Activated T-helper 2 cell treated with anti-CD3 and anti-CD28 coated beads, Interferon-gamma antibody, Interleukin-2, Interleukin-4, amounts not matched to agents 10 μg/mL and 5 μg/mL and 100 μg/mL, durations not matched to agents 14 hours and 24 hours and 36 hours (primary cell): Measurements from ENCODE around the gene METTL8. TPM values are rescaled to one million over a fixed set of nuclear protein-coding genes. Genes with fewer than 3 reads are reported as not detected.
"Not testable (repeated sequence)": the region's sequence is repeated elsewhere in the genome, so short reads cannot be mapped to it uniquely, and the experiment has no call there.

Experiments
- DNase-seq: peaks from one replicate; pipeline ENCODE4 v3.0.0; 2021; ENCODE audit warnings: low spot score
- H3K27ac Mint-ChIP-seq: one replicate; pipeline ENCODE4 v1.8.0; 2021; ENCODE audit warnings: mixed read lengths
- H3K27me3 Mint-ChIP-seq: one replicate; pipeline ENCODE4 v1.8.0; 2021; ENCODE audit warnings: low read depth, mixed read lengths
- H3K36me3 Mint-ChIP-seq: one replicate; pipeline ENCODE4 v1.8.0; 2021; ENCODE audit warnings: low read depth, mixed read lengths
- H3K4me1 Mint-ChIP-seq: one replicate; pipeline ENCODE4 v1.8.0; 2021; ENCODE audit warnings: low read depth, mixed read lengths
- H3K4me3 Mint-ChIP-seq: one replicate; pipeline ENCODE4 v1.8.0; 2021; ENCODE audit warnings: low read depth, mild to moderate bottlenecking, moderate library complexity, mixed read lengths
- H3K9me3 Mint-ChIP-seq: one replicate; pipeline ENCODE4 v1.8.0; 2021; ENCODE audit warnings: mixed read lengths
- intact Hi-C: fragments of 100-400 bp; cut with micrococcal nuclease; formaldehyde crosslinking; loops from one replicate; pipeline ENCODE4 v1.15.1; 2023
- total RNA-seq: library from RNA; stranded (reverse); gene quantifications from 2 replicates; pipeline ENCODE4 v1.2.3, GENCODE V29; 2022

The METTL8 gene
- total RNA-seq, 1 donor from 2014 or later: 38.2 TPM

DNA sequence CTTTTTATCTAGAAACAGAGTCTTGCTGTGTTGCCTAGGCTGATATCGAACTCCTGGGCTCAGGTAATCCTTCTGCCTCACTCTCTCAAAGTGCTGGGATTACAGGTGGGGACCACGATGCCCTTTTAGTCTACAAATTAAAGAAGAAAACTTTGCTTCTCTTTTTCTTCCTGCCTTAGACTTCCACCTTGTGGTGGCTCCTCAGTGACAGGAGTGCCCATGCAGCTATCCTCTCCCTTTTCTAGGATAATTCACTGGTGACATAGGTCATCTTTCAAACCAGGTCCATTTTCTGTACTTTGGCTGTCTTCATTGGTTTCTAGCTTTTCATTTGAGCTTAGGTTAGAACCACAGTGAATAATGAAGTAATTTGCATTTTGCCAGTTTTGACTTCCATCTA lies 13.9 kb upstream of the METTL8 start:
- H3K4me3 Mint-ChIP-seq: no peak overlapping the region
- no peak overlapping the region for H3K27ac Mint-ChIP-seq
- no peak for DNase-seq
- no peaks in the 10 kb centered on the region for H3K9me3 Mint-ChIP-seq
- intact Hi-C loops: no loop called here
- no peaks in the 10 kb centered on the region for H3K4me1 Mint-ChIP-seq
- no peaks in the 10 kb centered on the region for H3K27me3 Mint-ChIP-seq
- H3K36me3 Mint-ChIP-seq: peaks cover 36% of the 10 kb centered on the region

DNA sequence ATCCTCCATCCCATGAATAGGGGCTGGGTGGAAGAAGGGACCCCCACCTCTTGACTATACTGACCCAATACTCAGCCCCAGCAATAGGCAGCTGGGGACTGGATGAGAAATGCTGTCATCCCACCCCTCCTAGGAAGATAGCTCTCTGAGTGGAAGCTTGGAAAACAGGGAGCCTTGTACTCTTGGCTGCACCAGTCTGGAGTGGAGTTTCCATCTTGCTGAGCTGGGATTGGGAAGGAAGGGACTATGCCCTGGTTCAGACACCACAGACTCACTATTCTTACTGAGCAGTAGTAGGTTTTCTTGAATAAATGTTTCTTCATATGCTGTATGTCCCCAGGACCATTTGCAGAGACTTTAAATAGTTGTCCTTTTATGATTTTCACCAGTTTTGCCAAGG lies 7.7 kb upstream of the METTL8 start:
- Mint-ChIP-seq H3K36me3 (peaks cover 62% of the 10 kb centered on the region), H3K4me1 (peaks cover 9% of the 10 kb centered on the region), H3K27ac (no peak overlapping the region), H3K4me3 (no peak overlapping the region), H3K9me3 (no peaks in the 10 kb centered on the region), H3K27me3 (no peaks in the 10 kb centered on the region)
- DNase-seq: no peak
- intact Hi-C loops: no loop called here

GRCh38 chr2:171436307-171436706 lies 2.5 kb upstream of the METTL8 start:
- no peak for DNase-seq
- intact Hi-C loops: no loop called here
- H3K27ac Mint-ChIP-seq: no peak overlapping the region
- peaks cover 76% of the 10 kb centered on the region for H3K36me3 Mint-ChIP-seq
- H3K27me3 Mint-ChIP-seq: no peaks in the 10 kb centered on the region
- no peaks in the 10 kb centered on the region for H3K9me3 Mint-ChIP-seq
- no peak overlapping the region for H3K4me3 Mint-ChIP-seq
- H3K4me1 Mint-ChIP-seq: peaks cover 33% of the 10 kb centered on the region

GRCh38 chr2:171434013-171434989 lies 511 bp upstream of the METTL8 start, which contains the start of gene DCAF17:
Gene DCAF17, plus strand, starts transcription at chr2:171434226. Its CDS starts 352 bp downstream, at chr2:171434578.
- H3K4me1 Mint-ChIP-seq: peaks cover 33% of the 10 kb centered on the region
- no peaks in the 10 kb centered on the region for H3K27me3 Mint-ChIP-seq
- intact Hi-C loops: loop anchor here (1.0 to 2.0 kb wide), 5 partner anchors 108 to 505 kb away; partner anchors contain the start of genes GORASP2 and TLK1
- peak within 1 kb of the TSS; percentile 91 for H3K27ac Mint-ChIP-seq
- peaks cover 13% of the 10 kb centered on the region for H3K9me3 Mint-ChIP-seq
- H3K36me3 Mint-ChIP-seq: peaks cover 69% of the 10 kb centered on the region
- H3K4me3 Mint-ChIP-seq: peak within 1 kb of the TSS; percentile 89
- DNase-seq: peak; percentile 93

- H3K36me3 Mint-ChIP-seq: peaks cover 66% of the 10 kb centered on the region
- DNase-seq: peak; percentile 18
- intact Hi-C loops: loop anchor here (2.0 kb wide), 1 partner anchor 16 kb away; no protein-coding TSS in a partner anchor
- H3K4me3 Mint-ChIP-seq: peak overlapping the region; percentile 89
- H3K9me3 Mint-ChIP-seq: peaks cover 21% of the 10 kb centered on the region
- H3K27ac Mint-ChIP-seq: peak overlapping the region; percentile 91
- H3K4me1 Mint-ChIP-seq: peaks cover 34% of the 10 kb centered on the region
- H3K27me3 Mint-ChIP-seq: no peaks in the 10 kb centered on the region
These were observed 624 bp downstream of the METTL8 start for GRCh38 chr2:171432969-171433762.

GRCh38 chr2:171432206-171432968 lies 1.4 kb downstream of the METTL8 start:
- peaks cover 58% of the 10 kb centered on the region for H3K36me3 Mint-ChIP-seq
- intact Hi-C loops: loop anchor here (2.0 kb wide), 1 partner anchor 16 kb away; no protein-coding TSS in a partner anchor

DNA sequence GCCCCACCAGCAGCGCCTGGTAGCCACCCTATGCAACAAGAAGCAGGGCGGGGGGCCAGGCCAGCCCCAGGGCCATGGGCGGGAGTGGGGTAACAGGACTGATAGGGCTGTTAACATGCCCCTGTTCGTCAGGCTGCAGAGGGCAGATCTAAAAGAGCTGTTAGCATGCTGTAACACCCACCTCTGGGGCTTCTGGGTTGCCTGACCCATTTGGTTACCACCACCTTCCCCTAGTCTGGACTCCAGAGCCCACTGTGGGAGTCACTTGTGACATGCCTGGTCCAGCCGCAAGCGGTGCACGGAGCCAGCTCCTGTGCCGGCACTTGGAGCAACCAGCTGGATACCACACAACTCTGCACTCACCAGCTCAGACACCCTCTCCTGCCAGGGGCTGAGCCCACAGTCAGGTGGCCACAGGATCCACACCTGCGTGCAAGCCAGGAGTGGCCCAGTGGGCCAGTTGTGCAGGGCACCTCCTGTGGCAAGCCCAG lies 2.1 kb downstream of the METTL8 start:
- DNase-seq: no peak
- H3K4me3 Mint-ChIP-seq: peak overlapping the region; percentile 89
- H3K36me3 Mint-ChIP-seq: peaks cover 58% of the 10 kb centered on the region
- H3K27me3 Mint-ChIP-seq: no peaks in the 10 kb centered on the region
- H3K27ac Mint-ChIP-seq: peak overlapping the region; percentile 91
- peaks cover 26% of the 10 kb centered on the region for H3K4me1 Mint-ChIP-seq
- intact Hi-C loops: loop anchor here (2.0 kb wide), 1 partner anchor 15 kb away; no protein-coding TSS in a partner anchor
- H3K9me3 Mint-ChIP-seq: peaks cover 29% of the 10 kb centered on the region

More at GRCh38 chr2:171432206-171432968, 1.4 kb downstream of the METTL8 start:
- Mint-ChIP-seq H3K9me3 (peaks cover 22% of the 10 kb centered on the region), H3K4me3 (peak overlapping the region; percentile 89), H3K4me1 (peaks cover 28% of the 10 kb centered on the region), H3K27me3 (no peaks in the 10 kb centered on the region), H3K27ac (peak overlapping the region; percentile 91)
- no peak for DNase-seq

GRCh38 chr2:171430516-171431410 lies 3.0 kb downstream of the METTL8 start:
- Mint-ChIP-seq H3K4me1 (peaks cover 26% of the 10 kb centered on the region), H3K27ac (no peak overlapping the region), H3K9me3 (peaks cover 36% of the 10 kb centered on the region), H3K27me3 (no peaks in the 10 kb centered on the region), H3K4me3 (no peak overlapping the region), H3K36me3 (peaks cover 54% of the 10 kb centered on the region)
- DNase-seq: no peak
- intact Hi-C loops: no loop called here

- H3K4me3 Mint-ChIP-seq, intact Hi-C loops, H3K27me3 Mint-ChIP-seq, H3K27ac Mint-ChIP-seq, DNase-seq: not testable (repeated sequence)
- Mint-ChIP-seq H3K36me3 (peaks cover 62% of the 10 kb centered on the region), H3K4me1 (peaks cover 13% of the 10 kb centered on the region), H3K9me3 (peaks cover 59% of the 10 kb centered on the region)
These were observed 10.9 kb downstream of the METTL8 start for GRCh38 chr2:171422710-171423495.

DNA sequence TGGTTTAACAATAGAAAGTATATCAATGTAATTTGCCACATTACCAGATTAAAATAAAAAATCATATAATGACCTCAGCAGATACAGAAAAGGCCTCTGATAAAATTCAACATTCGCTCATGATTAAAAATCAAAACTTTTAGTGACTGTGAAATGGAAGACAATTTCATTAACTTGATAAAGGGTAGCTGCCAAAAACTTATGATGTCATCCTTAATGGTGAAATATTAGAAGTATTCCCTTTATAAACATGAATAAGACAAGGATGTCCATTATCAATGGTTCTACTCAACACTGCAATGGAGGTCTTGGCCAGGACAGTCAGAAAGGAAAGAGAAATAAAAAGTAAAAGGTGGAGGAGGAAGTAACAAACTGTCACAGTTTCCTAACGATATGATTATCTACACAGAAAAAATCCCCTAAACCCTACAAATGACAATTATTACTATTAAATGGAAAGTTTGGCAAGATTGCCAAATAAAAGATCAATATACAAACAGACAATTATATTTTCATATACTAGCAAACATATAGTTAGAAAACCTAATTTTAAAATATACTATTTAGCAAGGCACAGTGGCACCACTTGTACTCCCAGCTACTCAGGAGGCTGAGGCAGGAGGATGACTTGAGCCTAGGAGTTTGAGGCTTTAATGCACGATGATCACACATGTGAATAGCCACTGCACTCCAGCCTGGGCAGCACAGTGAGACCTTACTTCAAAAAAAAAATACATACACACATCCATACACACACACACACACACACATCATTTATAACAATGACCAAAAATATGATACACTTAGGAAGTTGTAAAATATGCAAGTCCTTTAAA lies 12.8 kb downstream of the METTL8 start:
- peaks cover 47% of the 10 kb centered on the region for H3K9me3 Mint-ChIP-seq
- DNase-seq: no peak
- H3K4me1 Mint-ChIP-seq: peaks cover 21% of the 10 kb centered on the region
- H3K36me3 Mint-ChIP-seq: peaks cover 51% of the 10 kb centered on the region
- no peaks in the 10 kb centered on the region for H3K27me3 Mint-ChIP-seq
- no peak overlapping the region for H3K4me3 Mint-ChIP-seq
- peak overlapping the region; percentile 9 for H3K27ac Mint-ChIP-seq
- intact Hi-C loops: no loop called here
